A673 (cell line): ENCODE data around the gene ZKSCAN4. TPM values are rescaled to one million over a fixed set of nuclear protein-coding genes. Genes with fewer than 3 reads are reported as not detected.
A peak's percentile ranks its signal among the peaks of the same experiment; 100 is the strongest.

ENCODE experiments used
- BruUV-seq: library from RNA; stranded (reverse); fragments of 400-500 nt; replicated peaks from 2 replicates; lab custom pipeline; 2021; lab: Mats Ljungman, UMichigan
- CTCF ChIA-PET: fragments of 300-600 bp; sonication (Branson Sonifier 250); formaldehyde crosslinking; loops from one replicate; lab custom pipeline; 2022; ENCODE audit warnings: antibody characterized with exemption; lab: Charles Lee
- POLR2A ChIA-PET: fragments of 300-600 bp; sonication (Branson Sonifier 250); formaldehyde crosslinking; loops from one replicate; lab custom pipeline; 2022; ENCODE audit warnings: antibody characterized with exemption; ENCODE audit not compliant: low non-redundant PET; lab: Charles Lee
- DNase-seq: peaks from one replicate; pipeline ENCODE4 v3.0.0-alpha.2; 2015; ENCODE audit warnings: low spot score
- H3K27ac ChIP-seq: fragments of 200-600 bp; sonication (generic); 2 replicates; pipeline ENCODE4 v1.5.1; 2016; ENCODE audit warnings: mixed run types, low read depth, mild to moderate bottlenecking, mixed read lengths, antibody characterized with exemption, low read length; ENCODE audit not compliant: poor library complexity, severe bottlenecking
- H3K27me3 ChIP-seq: fragments of 200-600 bp; sonication (generic); replicated peaks from 2 replicates; pipeline ENCODE4 v1.6.1; 2017; ENCODE audit warnings: mixed run types, low read depth, mild to moderate bottlenecking, mixed read lengths, antibody characterized with exemption, low read length; ENCODE audit not compliant: insufficient read depth, poor library complexity
- H3K36me3 ChIP-seq: fragments of 200-600 bp; sonication (generic); 2 replicates; pipeline ENCODE4 v1.6.1; 2016; ENCODE audit warnings: mixed run types, mild to moderate bottlenecking, mixed read lengths, antibody characterized with exemption, low read length; ENCODE audit not compliant: insufficient read depth, poor library complexity, severe bottlenecking
- H3K4me1 ChIP-seq: fragments of 200-600 bp; sonication (generic); 2 replicates; pipeline ENCODE4 v1.6.1; 2017; ENCODE audit warnings: mixed run types, mild to moderate bottlenecking, mixed read lengths, antibody characterized with exemption, low read length; ENCODE audit not compliant: insufficient read depth, poor library complexity, severe bottlenecking
- H3K4me3 ChIP-seq: fragments of 200-600 bp; sonication (generic); 2 replicates; pipeline ENCODE4 v1.5.1; 2016; ENCODE audit warnings: low read depth, mixed run types, mild to moderate bottlenecking, mixed read lengths, low read length; ENCODE audit not compliant: poor library complexity, severe bottlenecking
- H3K9me3 ChIP-seq: fragments of 200-600 bp; sonication (generic); 2 replicates; pipeline ENCODE4 v1.6.1; 2016; ENCODE audit warnings: mixed run types, low read depth, mild to moderate bottlenecking, mixed read lengths, antibody characterized with exemption, low read length; ENCODE audit not compliant: poor library complexity, severe bottlenecking
- EZH2 ChIP-seq: fragments of 200-600 bp; sonication (generic); IDR thresholded peaks from 2 replicates; pipeline ENCODE4 v1.6.1; 2017; ENCODE audit warnings: borderline replicate concordance, low read depth, mild to moderate bottlenecking, mixed read lengths, antibody characterized with exemption, low read length; ENCODE audit not compliant: poor library complexity, severe bottlenecking
- intact Hi-C: fragments of 100-400 bp; cut with micrococcal nuclease; formaldehyde crosslinking; loops from one replicate; pipeline ENCODE4 v1.10.0; 2022; ENCODE audit not compliant: unreplicated experiment
- total RNA-seq: library from RNA; stranded (reverse); gene quantifications from 2 replicates; pipeline ENCODE4 v1.2.3, GENCODE V29; 2021
- TF ChIP-seq, protein P1 (sequence below): fragments of 300-800, 200-600 bp; sonication (generic); conservative IDR thresholded peaks from 2 replicates; pipeline ENCODE4 v1.5.1; 2017; ENCODE audit warnings: low read depth, mild to moderate bottlenecking, antibody characterized with exemption, low read length, moderate library complexity, mixed read lengths

Gene ZKSCAN4
- total RNA-seq, 1 experiment from 2014 or later, result 6.4 TPM

DNA sequence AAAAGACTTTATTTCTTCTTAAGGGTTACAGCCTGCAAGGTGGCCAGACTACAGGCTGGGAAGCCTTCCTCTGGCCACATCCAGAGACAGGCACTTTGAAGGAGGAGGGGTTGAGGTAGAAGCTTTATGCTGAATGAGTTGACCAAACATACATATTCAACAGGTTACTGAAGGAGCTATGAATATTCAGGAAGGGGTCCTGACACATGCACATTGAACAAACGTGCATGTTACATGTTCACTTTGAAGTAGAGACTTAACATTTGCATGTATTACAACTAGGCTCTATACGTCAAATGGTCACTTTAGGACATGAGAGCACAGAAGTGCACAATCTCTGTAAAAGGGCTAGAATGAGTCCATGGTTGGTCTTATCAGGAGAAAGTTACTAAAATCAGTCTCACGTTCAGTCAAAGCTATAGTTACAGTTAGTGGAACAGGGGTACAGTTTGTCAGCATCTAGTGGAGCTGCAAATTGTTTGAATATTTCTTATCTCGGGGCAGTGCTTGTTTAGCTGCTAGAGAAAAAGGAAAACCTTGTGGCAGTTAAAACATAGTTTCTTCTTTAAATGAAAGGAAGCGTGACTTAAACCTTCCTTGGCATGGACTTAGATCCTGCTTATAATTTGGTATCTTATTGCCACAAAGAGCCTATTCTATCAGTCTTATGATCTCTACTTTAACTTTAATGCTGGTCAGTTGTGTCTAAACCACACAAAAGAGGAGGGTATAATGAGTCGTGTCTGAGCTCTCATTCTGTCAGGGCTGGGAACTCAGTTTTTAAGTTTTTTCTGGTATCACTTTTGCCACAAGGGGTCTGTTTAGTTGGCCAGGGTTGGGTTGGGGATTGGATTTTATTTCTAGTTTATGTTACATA is 31.6 kb downstream of the ZKSCAN4 start:
- intact Hi-C loops, result no loop called here
- no TSS peak for BruUV-seq
- no peaks in the 10 kb centered on the region for H3K27me3 ChIP-seq
- DNase-seq, result no peak
- H3K27ac ChIP-seq, result no peak overlapping the region
- peaks cover 4% of the 10 kb centered on the region for H3K4me1 ChIP-seq
- no peaks in the 10 kb centered on the region for H3K9me3 ChIP-seq
- CTCF ChIA-PET, result interaction anchor here (0.7 kb wide), 1 partner anchor 79 kb away, joined by 3 read pairs; the partner anchor contains the start of gene ZKSCAN8
- H3K4me3 ChIP-seq, result no peak overlapping the region
- H3K36me3 ChIP-seq, result no peaks in the 10 kb centered on the region
- TF ChIP-seq EZH2, result no peak
- TF ChIP-seq, protein P1, sequence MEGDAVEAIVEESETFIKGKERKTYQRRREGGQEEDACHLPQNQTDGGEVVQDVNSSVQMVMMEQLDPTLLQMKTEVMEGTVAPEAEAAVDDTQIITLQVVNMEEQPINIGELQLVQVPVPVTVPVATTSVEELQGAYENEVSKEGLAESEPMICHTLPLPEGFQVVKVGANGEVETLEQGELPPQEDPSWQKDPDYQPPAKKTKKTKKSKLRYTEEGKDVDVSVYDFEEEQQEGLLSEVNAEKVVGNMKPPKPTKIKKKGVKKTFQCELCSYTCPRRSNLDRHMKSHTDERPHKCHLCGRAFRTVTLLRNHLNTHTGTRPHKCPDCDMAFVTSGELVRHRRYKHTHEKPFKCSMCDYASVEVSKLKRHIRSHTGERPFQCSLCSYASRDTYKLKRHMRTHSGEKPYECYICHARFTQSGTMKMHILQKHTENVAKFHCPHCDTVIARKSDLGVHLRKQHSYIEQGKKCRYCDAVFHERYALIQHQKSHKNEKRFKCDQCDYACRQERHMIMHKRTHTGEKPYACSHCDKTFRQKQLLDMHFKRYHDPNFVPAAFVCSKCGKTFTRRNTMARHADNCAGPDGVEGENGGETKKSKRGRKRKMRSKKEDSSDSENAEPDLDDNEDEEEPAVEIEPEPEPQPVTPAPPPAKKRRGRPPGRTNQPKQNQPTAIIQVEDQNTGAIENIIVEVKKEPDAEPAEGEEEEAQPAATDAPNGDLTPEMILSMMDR, result no peak
- POLR2A ChIA-PET, result no interaction called here

DNA sequence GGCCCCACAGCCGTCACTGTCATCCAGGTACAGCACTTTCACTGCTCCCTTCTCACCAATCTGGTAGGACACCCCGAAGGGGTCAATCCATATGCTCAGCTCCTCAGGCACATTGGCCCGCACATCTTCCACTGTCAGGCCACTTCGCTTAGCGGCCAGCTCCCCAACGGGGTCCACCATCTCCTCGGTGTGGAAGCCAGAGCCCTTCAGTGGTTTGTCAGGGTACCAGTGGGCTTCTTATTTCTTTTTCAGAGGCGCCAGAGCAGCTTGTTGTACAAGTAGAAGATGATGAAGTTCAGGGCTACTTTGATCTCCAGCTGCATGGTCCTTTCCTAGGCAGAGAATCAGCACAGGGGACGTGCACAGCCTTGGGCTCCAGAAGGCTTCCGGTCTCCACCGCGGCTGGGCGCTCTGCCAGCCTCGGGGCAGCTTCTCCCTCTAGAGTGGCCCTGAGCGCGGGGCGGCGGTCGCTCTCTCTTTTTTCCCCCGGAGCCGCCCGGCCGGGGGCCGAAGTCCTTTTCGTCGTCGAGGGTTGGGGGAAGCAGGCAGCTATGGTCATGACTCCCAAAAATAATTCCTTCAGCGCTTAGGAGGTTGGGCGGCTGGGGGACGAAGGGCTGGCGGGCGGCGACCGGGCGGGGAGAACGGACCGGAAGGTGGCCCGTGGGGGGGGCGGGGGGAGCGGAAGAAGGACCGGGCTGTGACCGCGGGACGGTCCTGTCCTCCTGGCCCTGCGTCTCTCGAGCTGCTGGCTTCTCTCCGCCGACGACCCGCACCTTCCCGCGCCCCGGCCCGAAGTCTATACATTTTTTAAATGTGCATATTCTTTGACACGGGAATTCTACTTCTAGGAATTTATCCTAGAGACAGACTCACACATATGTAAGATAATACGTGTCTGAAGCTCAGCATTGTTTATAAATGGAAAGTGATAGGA is 33.5 kb downstream of the ZKSCAN4 start:
- peak overlapping the region; percentile 52 for H3K4me3 ChIP-seq
- no peaks in the 10 kb centered on the region for H3K36me3 ChIP-seq
- CTCF ChIA-PET, result interaction anchor here (0.7 kb wide), 1 partner anchor 601 kb away, joined by 3 read pairs; no protein-coding TSS in a partner anchor
- intact Hi-C loops, result no loop called here
- H3K27me3 ChIP-seq, result no peaks in the 10 kb centered on the region
- POLR2A ChIA-PET, result interaction anchor here (0.7 kb wide), 1 partner anchor 382 kb away, joined by 3 read pairs; no protein-coding TSS in a partner anchor
- no peak for TF ChIP-seq EZH2
- TF ChIP-seq, protein P1, result no peak
- H3K4me1 ChIP-seq, result no peaks in the 10 kb centered on the region
- TSS peak; percentile 65 for BruUV-seq
- H3K27ac ChIP-seq, result peak overlapping the region; percentile 36
- peak; percentile 75 for DNase-seq
- H3K9me3 ChIP-seq, result no peaks in the 10 kb centered on the region

DNA sequence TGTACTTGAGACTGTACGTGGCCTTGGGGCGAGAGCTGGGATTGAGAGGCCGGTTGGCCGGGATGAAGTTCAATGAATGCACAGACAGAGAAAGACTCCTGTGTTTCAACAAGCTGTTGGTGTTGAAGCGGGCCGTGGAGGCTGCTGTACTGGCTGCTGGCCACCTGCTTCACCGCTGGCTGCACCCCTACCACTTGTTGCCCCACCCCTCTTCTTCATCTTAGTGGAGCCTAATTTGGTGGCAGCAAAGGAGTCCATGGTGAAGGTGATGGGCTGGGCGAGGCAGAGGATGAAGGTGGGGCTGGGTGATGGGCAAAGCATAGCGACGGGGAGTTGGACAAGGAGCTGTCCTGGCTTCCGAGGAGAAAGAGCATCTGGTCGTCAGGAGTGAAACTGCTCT is 34.2 kb downstream of the ZKSCAN4 start:
- TF ChIP-seq, protein P1, result no peak
- no peak for TF ChIP-seq EZH2
- POLR2A ChIA-PET, result no interaction called here
- no peak for DNase-seq
- H3K36me3 ChIP-seq, result no peaks in the 10 kb centered on the region
- H3K9me3 ChIP-seq, result no peaks in the 10 kb centered on the region
- intact Hi-C loops, result no loop called here
- H3K4me3 ChIP-seq, result no peak overlapping the region
- CTCF ChIA-PET, result interaction anchor here (0.7 kb wide), 1 partner anchor 600 kb away, joined by 3 read pairs; no protein-coding TSS in a partner anchor
- no peak overlapping the region for H3K27ac ChIP-seq
- H3K4me1 ChIP-seq, result no peaks in the 10 kb centered on the region
- H3K27me3 ChIP-seq, result no peaks in the 10 kb centered on the region
- no TSS peak for BruUV-seq
